Fibroblast of lung (primary cell): Measurements from ENCODE around the gene KRT3.

Experiments used
- CTCF ChIP-seq, 2 donors: IDR thresholded peaks in 1 of 2; conservative IDR thresholded peaks in 1 of 2; 1 replicate in 1 of 2; 2 replicates in 1 of 2; pipeline ENCODE4 v1.5.1; 2011 to 2012; ENCODE audit warnings: low read length in 2 of 2, control low read depth in 1 of 2, inconsistent platforms in 1 of 2, low read depth in 1 of 2, mild to moderate bottlenecking in 1 of 2
- EZH2 ChIP-seq: IDR thresholded peaks from 2 replicates; pipeline ENCODE4 v1.5.1; 2012; ENCODE audit warnings: low read length, control low read depth, mild to moderate bottlenecking; ENCODE audit errors: missing control alignments

DNA sequence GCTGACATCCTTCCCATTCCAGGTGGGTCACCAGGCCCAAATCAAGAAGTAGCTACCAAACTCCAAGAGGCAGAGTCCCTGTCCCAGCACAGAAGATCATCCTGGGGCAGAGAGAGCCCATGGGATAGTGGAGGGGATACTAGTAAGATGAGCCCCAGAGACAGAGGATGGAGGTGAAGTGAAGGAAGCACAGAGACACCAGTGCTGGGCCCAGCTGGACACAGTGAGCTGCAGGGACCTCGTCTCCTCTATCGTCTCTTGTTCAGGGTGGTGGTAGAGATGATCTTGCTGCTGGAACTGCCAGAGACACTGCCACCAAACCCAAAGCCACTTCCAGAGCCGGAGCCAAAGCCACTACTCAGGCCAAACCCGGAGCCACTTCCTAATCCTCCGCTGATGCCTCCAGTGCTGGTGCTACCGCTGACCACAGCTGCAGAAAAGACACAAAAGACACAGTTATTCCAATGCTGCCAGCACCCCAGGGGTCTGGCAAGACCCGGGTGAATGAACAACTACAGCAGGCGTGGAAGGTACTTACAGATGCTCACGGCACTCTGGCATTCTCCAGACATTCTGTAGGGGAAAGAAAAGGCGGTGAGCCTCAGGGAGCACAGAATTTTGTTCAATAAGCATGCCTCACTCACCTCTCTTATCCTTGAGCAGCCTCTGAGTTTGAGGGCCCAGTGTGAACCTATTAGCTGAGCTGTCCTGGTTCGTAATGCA is 11.1 kb upstream of the KRT3 start:
- TF ChIP-seq CTCF (conservative IDR thresholded peaks at IDR 0.05 in 1 of 2, IDR thresholded peaks at IDR 0.05 in 1 of 2; ENCODE audit: low read depth in 1 of 2, low read length in 2 of 2) (no peak), EZH2 (no peak)
